ENCODE results near the gene TIMM22.

The TIMM22 gene

GRCh38 chr17:1001640-1002411 is 4.9 kb downstream of the TIMM22 start:
- DNase-seq (ENCODE audit: low read depth in 3 of 3), result no peak

GRCh38 chr17:1002412-1002753 is 5.5 kb downstream of the TIMM22 start:
- no peak for DNase-seq (ENCODE audit: low read depth in 3 of 3)

GRCh38 chr17:1002771-1003555 is 6.0 kb downstream of the TIMM22 start:
- DNase-seq (ENCODE audit: low read depth in 3 of 3), result no peak

- no peak for DNase-seq (ENCODE audit: low read depth in 3 of 3)
Measured at GRCh38 chr17:1003633-1003971, 6.7 kb downstream of the TIMM22 start.

- DNase-seq (ENCODE audit: low read depth in 3 of 3), result no peak
Measured at GRCh38 chr17:1003972-1004768, 7.2 kb downstream of the TIMM22 start.

- no peak for DNase-seq (ENCODE audit: low read depth in 3 of 3)
Measured at GRCh38 chr17:1004769-1005295, 7.9 kb downstream of the TIMM22 start.

- DNase-seq (ENCODE audit: low read depth in 3 of 3), result no peak
Measured at GRCh38 chr17:1005361-1005946, 8.5 kb downstream of the TIMM22 start.

GRCh38 chr17:1006054-1006453 is 9.1 kb downstream of the TIMM22 start:
- DNase-seq (ENCODE audit: low read depth in 3 of 3), result no peak

GRCh38 chr17:1007310-1008007 is 10.5 kb downstream of the TIMM22 start:
- no peak for DNase-seq (ENCODE audit: low read depth in 3 of 3)

GRCh38 chr17:1008008-1008761 is 11.3 kb downstream of the TIMM22 start:
- DNase-seq (ENCODE audit: low read depth in 3 of 3), result no peak

GRCh38 chr17:1009229-1010085 is 12.5 kb downstream of the TIMM22 start:
- no peak for DNase-seq (ENCODE audit: low read depth in 3 of 3)

- no peak for DNase-seq (ENCODE audit: low read depth in 3 of 3)
Measured at GRCh38 chr17:1010086-1010450, 13.1 kb downstream of the TIMM22 start.

GRCh38 chr17:1010586-1010985 is 13.7 kb downstream of the TIMM22 start:
- no peak for DNase-seq (ENCODE audit: low read depth in 3 of 3)

- DNase-seq (ENCODE audit: low read depth in 3 of 3), result no peak
Measured at GRCh38 chr17:1011138-1011537, 14.2 kb downstream of the TIMM22 start.

GRCh38 chr17:1011760-1012735 is 15.1 kb downstream of the TIMM22 start:
- DNase-seq (ENCODE audit: low read depth in 3 of 3), result no peak

GRCh38 chr17:1012823-1013728 is 16.1 kb downstream of the TIMM22 start:
- DNase-seq (ENCODE audit: low read depth in 3 of 3), result no peak

- DNase-seq (ENCODE audit: low read depth in 3 of 3), result no peak
Measured at GRCh38 chr17:1013729-1014090, 16.8 kb downstream of the TIMM22 start.

- DNase-seq (ENCODE audit: low read depth in 3 of 3), result no peak
Measured at GRCh38 chr17:1018547-1018946, 21.6 kb downstream of the TIMM22 start.
